IMR-90 (cell line): Measurements from ENCODE around the gene STK40. TPM values are rescaled to one million over a fixed set of nuclear protein-coding genes. Genes with fewer than 3 reads are reported as not detected.

Experiments used
- ATAC-seq: fragments of 200-7000 bp; cut with Tn5 transposase; 2 replicates; pipeline ENCODE4 v1.9.1; 2020; ENCODE audit warnings: low read depth, mild to moderate bottlenecking, moderate library complexity
- BruUV-seq: library from RNA; stranded (reverse); fragments of 400-500 nt; replicated peaks from 2 replicates; lab custom pipeline; 2021; lab: Mats Ljungman, UMichigan
- CTCF ChIA-PET: fragments of 300-600 bp; formaldehyde crosslinking; extraction: SDS; loops from one replicate; lab custom pipeline; 2021; ENCODE audit warnings: antibody characterized with exemption; lab: Yijun Ruan, JAX
- POLR2A ChIA-PET: fragments of 300-600 bp; sonication (Branson Sonifier 250); formaldehyde crosslinking; loops from one replicate; lab custom pipeline; 2022; ENCODE audit warnings: antibody characterized with exemption; ENCODE audit not compliant: unreplicated experiment; lab: Charles Lee
- DNase-seq: peaks from one replicate; pipeline ENCODE4 v3.0.0; 2013
- H2AFZ ChIP-seq: replicated peaks from 2 replicates; pipeline ENCODE3; 2013; ENCODE audit warnings: low read length, mild to moderate bottlenecking; ENCODE audit not compliant: poor library complexity
- H2AK5ac ChIP-seq: 2 replicates; pipeline ENCODE4 v1.6.1; 2013; ENCODE audit warnings: low read depth, low read length, inconsistent platforms
- H2AK9ac ChIP-seq: replicated peaks from 2 replicates; pipeline ENCODE3; 2013; ENCODE audit warnings: mild to moderate bottlenecking, low read depth, low read length, moderate library complexity; ENCODE audit not compliant: poor library complexity
- H2BK120ac ChIP-seq: 2 replicates; pipeline ENCODE4 v1.6.1; 2013; ENCODE audit warnings: low read depth, low read length, inconsistent platforms
- H2BK15ac ChIP-seq: 3 replicates; pipeline ENCODE4 v1.6.1; 2013; ENCODE audit warnings: low read depth, low read length, inconsistent platforms
- H2BK20ac ChIP-seq: 2 replicates; pipeline ENCODE4 v1.6.1; 2013; ENCODE audit warnings: low read depth, mild to moderate bottlenecking, inconsistent platforms, low read length, moderate library complexity
- H2BK5ac ChIP-seq: 2 replicates; pipeline ENCODE4 v1.6.1; 2013; ENCODE audit warnings: mild to moderate bottlenecking, low read depth, low read length, inconsistent platforms; ENCODE audit not compliant: poor library complexity, severe bottlenecking
- H3K14ac ChIP-seq: replicated peaks from 2 replicates; pipeline ENCODE4 v1.6.1; 2013; ENCODE audit warnings: low read depth, low read length, inconsistent platforms
- H3K18ac ChIP-seq: 2 replicates; pipeline ENCODE4 v1.6.1; 2013; ENCODE audit warnings: low read depth, low read length, control low read depth
- H3K23ac ChIP-seq: 2 replicates; pipeline ENCODE4 v1.6.1; 2013; ENCODE audit warnings: low read depth, low read length, inconsistent platforms
- H3K27ac ChIP-seq: 2 replicates; pipeline ENCODE4 v1.5.1; 2013; ENCODE audit warnings: mild to moderate bottlenecking, control low read depth, low read length; ENCODE audit not compliant: insufficient read depth
- H3K27me3 ChIP-seq: 2 replicates; pipeline ENCODE4 v1.6.1; 2013; ENCODE audit warnings: low read length; ENCODE audit not compliant: control insufficient read depth, insufficient read depth
- H3K36me3 ChIP-seq: 2 replicates; pipeline ENCODE4 v1.6.1; 2013; ENCODE audit warnings: low read length, mixed read lengths; ENCODE audit not compliant: control insufficient read depth, insufficient read depth
- H3K4ac ChIP-seq: 2 replicates; pipeline ENCODE4 v1.6.1; 2013; ENCODE audit warnings: low read depth, low read length, inconsistent platforms
- H3K4me1 ChIP-seq: 2 replicates; pipeline ENCODE4 v1.6.1; 2013; ENCODE audit warnings: low read length, mixed read lengths; ENCODE audit not compliant: control insufficient read depth, insufficient read depth
- H3K4me2 ChIP-seq: 2 replicates; pipeline ENCODE4 v1.6.1; 2013; ENCODE audit warnings: low read depth, mild to moderate bottlenecking, control low read depth, low read length, moderate library complexity
- H3K4me3 ChIP-seq: 2 replicates; pipeline ENCODE4 v1.5.1; 2013; ENCODE audit warnings: low read depth, mild to moderate bottlenecking, control low read depth, low read length, moderate library complexity; ENCODE audit not compliant: insufficient read depth
- H3K56ac ChIP-seq: 2 replicates; pipeline ENCODE4 v1.6.1; 2013; ENCODE audit warnings: low read length, inconsistent platforms; ENCODE audit not compliant: insufficient read depth; ENCODE audit errors: extremely low read depth
- H3K79me1 ChIP-seq, 2 experiments: 2 replicates each; pipeline ENCODE4 v1.6.1; 2013; ENCODE audit warnings: low read length in 2 of 2, inconsistent platforms in 1 of 2, low read depth in 1 of 2
- H3K9ac ChIP-seq: 2 replicates; pipeline ENCODE4 v1.6.1; 2013; ENCODE audit warnings: low read depth, low read length, control low read depth
- H3K9me1 ChIP-seq: 2 replicates; pipeline ENCODE4 v1.6.1; 2013; ENCODE audit warnings: low read length, inconsistent platforms; ENCODE audit not compliant: insufficient read depth
- H3K9me3 ChIP-seq: 2 replicates; pipeline ENCODE4 v1.6.1; 2013; ENCODE audit warnings: low read length; ENCODE audit not compliant: control insufficient read depth, insufficient read depth
- H4K20me1 ChIP-seq: 2 replicates; pipeline ENCODE4 v1.6.1; 2013; ENCODE audit warnings: low read length, inconsistent platforms; ENCODE audit not compliant: insufficient read depth
- H4K5ac ChIP-seq: 2 replicates; pipeline ENCODE4 v1.6.1; 2013; ENCODE audit warnings: mild to moderate bottlenecking, low read depth, low read length, control low read depth
- H4K8ac ChIP-seq, 2 experiments: 2 replicates each; pipeline ENCODE4 v1.6.1; 2013; ENCODE audit warnings: low read depth in 2 of 2, low read length in 2 of 2, control low read depth in 1 of 2, inconsistent platforms in 1 of 2
- H4K91ac ChIP-seq: 2 replicates; pipeline ENCODE4 v1.6.1; 2013; ENCODE audit warnings: low read depth, low read length, inconsistent platforms; ENCODE audit not compliant: insufficient read depth
- ELK1 ChIP-seq: fragments of 150-350 bp; IDR thresholded peaks from 2 replicates; pipeline ENCODE4 v1.6.1; 2016; ENCODE audit warnings: low read depth, mild to moderate bottlenecking, low read length, moderate library complexity, borderline replicate concordance
- MAFK ChIP-seq: IDR thresholded peaks from 2 replicates; pipeline ENCODE4 v1.6.1; 2012; ENCODE audit warnings: low read depth, low read length, improper control_type of control experiment
- MAZ ChIP-seq: IDR thresholded peaks from 2 replicates; pipeline ENCODE4 v1.6.1; 2012; ENCODE audit warnings: low read depth, mild to moderate bottlenecking, low read length, improper control_type of control experiment, moderate library complexity, borderline replicate concordance
- RAD21 ChIP-seq: IDR thresholded peaks from 2 replicates; pipeline ENCODE4 v1.6.1; 2012; ENCODE audit warnings: low read length, improper control_type of control experiment
- SMC3 ChIP-seq: fragments of 150-350 bp; IDR thresholded peaks from 2 replicates; pipeline ENCODE4 v1.6.1; 2016; ENCODE audit warnings: low read depth, mild to moderate bottlenecking, antibody characterized with exemption, low read length, moderate library complexity
- WGBS, 2 experiments: methylation state at CpG; one replicate each; pipeline versions ENCODE4 v1.1.5 to v1.1.7; 2013; ENCODE audit warnings: missing lambda C conversion rate in 2 of 2; ENCODE audit not compliant: insufficient read length in 1 of 2; ENCODE audit errors: extremely low coverage in 2 of 2; 5-methylcytosine and 5-hydroxymethylcytosine counted together
- dilution Hi-C: fragments of 300-500 bp; cut with HindIII; formaldehyde crosslinking; loops from one replicate; pipeline ENCODE4 v1.14.3; 2018; ENCODE audit warnings: low sequenced_read_pairs; ENCODE audit not compliant: unreplicated experiment
- in situ Hi-C: fragments of 300-500 bp; cut with MboI; formaldehyde crosslinking; loops from 3 replicates; pipeline ENCODE4 v1.14.3; 2019; ENCODE audit warnings: low sequenced_read_pairs, inconsistent platforms, mixed read lengths
- intact Hi-C: fragments of 100-400 bp; cut with micrococcal nuclease; formaldehyde crosslinking; loops from 2 replicates; pipeline ENCODE4 v1.10.0; 2022
- polyA plus RNA-seq, 3 experiments: library from polyadenylated mRNA; depleted of rRNA; stranded (reverse); fragments of >200 nt; gene quantifications; 2 replicates each; pipeline ENCODE4 v1.2.3, GENCODE V29; 2012; ENCODE audit warnings: low replicate concordance in 1 of 3
- total RNA-seq: library from RNA; depleted of rRNA; stranded (reverse); fragments of >200 nt; gene quantifications from 2 replicates; pipeline ENCODE4 v1.2.3, GENCODE V29; 2012

The STK40 gene
- total and polyA plus RNA-seq, 2 of the 4 experiments (the other 2 are of a cell fraction): 16.0 to 29.9 TPM

GRCh38 chr1:36323636-36324352 is 61.9 kb downstream of the STK40 start, which contains the start of gene EVA1B:
Gene EVA1B, minus strand, starts transcription at chr1:36323645. Its CDS starts 608 bp downstream, at chr1:36323037.
- peak within 1 kb of the TSS; percentile 94 for H3K27ac ChIP-seq
- no peak for TF ChIP-seq RAD21
- peak; percentile 85 for TF ChIP-seq MAZ
- TF ChIP-seq SMC3: no peak
- no peak for TF ChIP-seq ELK1
- TF ChIP-seq MAFK: no peak
- peaks cover 9% of the 10 kb centered on the region; the same call in 1 of the 2 replicates for H3K36me3 ChIP-seq
- no TSS peak for BruUV-seq
- peak within 1 kb of the TSS; percentile 99 for H2AK9ac ChIP-seq
- no peaks in the 10 kb centered on the region for H3K27me3 ChIP-seq
- H2BK5ac ChIP-seq: peak within 1 kb of the TSS; percentile 91
- H3K9me1 ChIP-seq: peaks cover 26% of the 10 kb centered on the region
- H3K14ac ChIP-seq: peak within 1 kb of the TSS; percentile 89
- peaks cover 30% of the 10 kb centered on the region for H3K4me1 ChIP-seq
- in situ Hi-C loops (no loop called here), intact Hi-C loops (loop anchor here (2.0 to 5.0 kb wide), 3 partner anchors 27 to 64 kb away; partner anchors contain the start of gene STK40), dilution Hi-C loops (no loop called here)
- peak within 1 kb of the TSS; percentile 92 for H3K4ac ChIP-seq
- H2AFZ ChIP-seq: peak within 1 kb of the TSS; percentile 84
- H2BK20ac ChIP-seq: peak within 1 kb of the TSS; percentile 11
- H2AK5ac ChIP-seq: peak within 1 kb of the TSS; percentile 82
- peak within 1 kb of the TSS; percentile 80 for H3K4me2 ChIP-seq
- H3K18ac ChIP-seq: peak within 1 kb of the TSS; percentile 22
- H3K4me3 ChIP-seq: peak within 1 kb of the TSS; percentile 78
- H3K9ac ChIP-seq: peak within 1 kb of the TSS; percentile 71
- H3K9me3 ChIP-seq: no peaks in the 10 kb centered on the region
- POLR2A ChIA-PET: interaction anchor here (0.6 to 2.3 kb wide), 2 partner anchors 45 to 63 kb away, joined by 3 to 6 read pairs; no protein-coding TSS in a partner anchor
- H4K91ac ChIP-seq: peak within 1 kb of the TSS; percentile 61
- H3K23ac ChIP-seq: peak within 1 kb of the TSS; percentile 83
- peak within 1 kb of the TSS; percentile 73 for H2BK120ac ChIP-seq
- 0% methylated on average over 4 of the region's 36 CpGs; no CpG with 5 or more reads in 1 of the 2 experiments for WGBS, 2 experiments
- peak within 1 kb of the TSS; percentile 79; the same call in 1 of the 3 replicates for H2BK15ac ChIP-seq
- H3K56ac ChIP-seq: peak within 1 kb of the TSS; percentile 59
- ATAC-seq: peak; percentile 63
- H4K20me1 ChIP-seq: peaks cover 7% of the 10 kb centered on the region
- H4K8ac ChIP-seq: peak within 1 kb of the TSS; percentile 62 to 81; a peak in 3 of 4 replicates
- peaks cover 0 to 70% of the 10 kb centered on the region in 2 experiments for H3K79me1 ChIP-seq
- peak; percentile 82 for DNase-seq
- CTCF ChIA-PET: interaction anchor here (1.1 to 1.2 kb wide), 3 partner anchors 27 to 63 kb away, joined by 3 to 4 read pairs (median 3); no protein-coding TSS in a partner anchor
- H4K5ac ChIP-seq: peak within 1 kb of the TSS; percentile 88
